HG02981 (cell line): ENCODE results near the gene C19orf67.
"Not testable (repeated sequence)": the region's sequence is repeated elsewhere in the genome, so short reads cannot be mapped to it uniquely, and the experiment has no call there.

ENCODE experiments used
- ATAC-seq: cut with Tn5 transposase; IDR thresholded peaks from one replicate; pipeline ENCODE4 v1.9.1; 2021; ENCODE audit warnings: mild to moderate bottlenecking, moderate library complexity; ENCODE audit not compliant: unreplicated experiment

Gene C19orf67

GRCh38 chr19:14058182-14059092, 27.1 kb downstream of the C19orf67 start:
- ATAC-seq: no peak

DNA sequence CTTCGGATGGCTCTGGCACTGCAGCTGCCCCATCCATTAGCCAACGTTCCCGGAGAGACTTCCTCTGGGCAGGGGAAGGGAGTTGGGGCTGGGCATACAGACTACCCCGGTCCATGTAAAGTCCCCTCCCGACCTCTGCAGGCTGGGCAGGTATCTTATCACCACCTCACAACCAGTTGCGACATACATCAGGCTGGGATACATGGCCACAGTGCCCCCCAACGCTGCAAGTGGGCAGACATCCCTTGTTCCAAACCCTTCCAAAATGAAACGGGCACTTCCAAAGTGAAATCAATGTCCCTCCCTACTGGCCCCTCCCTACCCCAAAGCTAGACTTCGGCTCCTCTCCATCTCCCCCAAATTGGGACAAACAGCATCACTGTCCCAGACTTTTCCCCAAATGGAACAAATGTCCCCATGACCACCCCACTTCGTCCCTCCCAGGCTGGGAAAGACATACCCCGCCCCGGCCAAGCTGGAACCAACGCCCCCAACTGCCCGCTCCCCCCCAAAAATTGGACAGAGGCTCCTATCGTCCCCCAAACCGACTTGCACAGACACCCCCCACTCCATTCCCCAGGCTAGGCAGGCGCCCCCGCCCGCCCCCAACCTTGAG, 28.7 kb downstream of the C19orf67 start:
- no peak for ATAC-seq

- no peak for ATAC-seq
Measured at GRCh38 chr19:14056069-14056666, 29.4 kb downstream of the C19orf67 start.

DNA sequence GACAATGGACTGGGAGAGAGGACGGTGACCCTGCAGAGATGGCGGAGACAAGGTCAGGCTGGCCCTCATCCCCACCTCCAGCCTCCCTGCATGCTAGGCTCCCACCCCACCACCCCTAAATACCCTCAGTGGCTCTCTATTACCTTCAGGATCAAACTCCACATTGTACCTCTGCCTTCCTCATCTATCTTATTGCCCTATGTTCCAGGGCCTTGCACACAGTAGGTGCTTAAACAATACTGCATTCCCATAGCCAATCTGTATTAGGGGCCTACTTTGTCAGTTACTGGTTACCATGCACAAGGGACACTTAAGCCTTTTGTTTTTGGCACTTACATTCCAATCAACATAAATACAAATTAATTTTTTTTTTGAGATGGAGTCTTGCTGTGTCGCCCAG, 30.2 kb downstream of the C19orf67 start:
- ATAC-seq: no peak

DNA sequence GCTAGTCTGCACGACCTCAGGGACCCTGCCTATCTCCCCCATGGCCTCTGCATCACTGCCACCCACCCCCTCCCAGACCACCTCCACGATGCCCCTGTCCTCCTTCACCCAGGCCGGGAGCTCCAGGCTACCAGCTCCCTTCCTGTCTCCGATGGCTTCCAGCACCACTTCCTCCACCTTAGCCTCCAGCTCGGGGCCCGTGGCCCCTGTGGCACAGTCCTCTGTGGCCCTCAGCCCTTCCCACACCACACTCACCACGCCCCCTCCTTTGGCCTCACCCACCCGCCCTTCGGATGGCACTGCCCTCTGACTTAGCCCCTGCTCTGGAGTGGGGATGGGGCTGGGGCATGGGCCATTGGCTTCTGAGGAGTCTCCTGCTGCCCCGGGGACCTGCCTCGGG, 30.9 kb downstream of the C19orf67 start:
- ATAC-seq: no peak

DNA sequence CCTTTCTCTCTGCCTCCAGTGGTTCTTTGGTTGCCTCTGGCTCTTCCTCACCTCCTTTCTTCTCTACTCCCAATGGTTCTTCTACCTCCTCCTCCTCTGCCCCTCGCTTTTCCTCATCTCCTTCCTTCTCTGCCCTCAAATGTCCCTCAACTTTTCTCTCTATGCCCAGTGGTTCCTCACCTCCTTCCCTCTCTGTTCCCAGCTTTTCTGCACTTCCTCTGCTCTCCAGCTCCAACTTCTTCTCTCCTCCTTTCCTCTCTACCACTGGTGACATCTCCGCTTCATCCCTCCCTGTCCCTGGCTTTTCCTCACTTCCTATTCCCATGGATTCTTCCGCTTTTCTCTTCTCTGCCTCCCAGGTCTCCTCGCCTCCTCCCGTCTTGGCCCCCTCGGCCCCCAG, 31.5 kb downstream of the C19orf67 start:
- ATAC-seq: no peak

DNA sequence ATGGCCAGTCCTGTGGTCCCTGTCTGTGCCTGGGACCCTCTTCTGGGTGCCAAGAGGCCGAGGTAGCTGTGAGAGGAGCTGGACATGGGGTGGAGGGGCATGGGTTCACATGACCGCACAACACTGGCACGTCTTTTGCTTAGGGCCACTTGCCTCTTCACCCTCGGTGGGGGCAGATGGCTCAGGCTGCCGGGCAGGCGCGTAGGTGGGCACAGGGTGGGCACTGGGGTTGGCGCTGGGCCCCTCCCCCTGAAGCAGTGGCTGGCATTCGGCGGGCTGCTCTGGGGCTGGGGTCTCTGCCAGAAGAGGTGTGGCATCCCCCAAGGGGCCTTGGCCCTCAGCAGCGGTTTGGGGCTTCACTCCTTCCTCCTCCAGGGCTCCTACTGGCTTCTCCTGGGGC, 32.1 kb downstream of the C19orf67 start:
- ATAC-seq: no peak

- no peak for ATAC-seq
Measured at GRCh38 chr19:14053032-14053431, 32.6 kb downstream of the C19orf67 start.

GRCh38 chr19:14052470-14052869, 33.1 kb downstream of the C19orf67 start:
- ATAC-seq: no peak

DNA sequence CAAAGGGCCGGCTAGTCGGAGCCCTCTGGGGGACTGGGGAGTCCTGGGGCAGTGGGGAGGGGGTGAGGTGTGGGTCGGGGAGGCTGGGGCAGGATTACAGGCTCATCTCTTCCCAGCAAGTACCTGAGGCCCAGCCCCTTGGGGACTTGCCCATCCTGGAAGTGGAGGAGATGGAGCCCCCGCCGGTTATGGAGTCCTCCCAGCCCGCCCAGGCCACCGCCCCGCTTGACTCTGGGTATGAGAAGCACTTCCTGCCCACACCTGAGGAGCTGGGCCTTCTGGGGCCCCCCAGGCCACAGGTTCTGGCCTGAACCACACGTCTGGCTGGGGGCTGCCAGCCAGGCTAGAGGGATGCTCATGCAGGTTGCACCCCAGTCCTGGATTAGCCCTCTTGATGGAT, 33.6 kb downstream of the C19orf67 start:
- ATAC-seq: no peak

- ATAC-seq: not testable (repeated sequence)
Measured at GRCh38 chr19:14050961-14051360, 34.6 kb downstream of the C19orf67 start.

DNA sequence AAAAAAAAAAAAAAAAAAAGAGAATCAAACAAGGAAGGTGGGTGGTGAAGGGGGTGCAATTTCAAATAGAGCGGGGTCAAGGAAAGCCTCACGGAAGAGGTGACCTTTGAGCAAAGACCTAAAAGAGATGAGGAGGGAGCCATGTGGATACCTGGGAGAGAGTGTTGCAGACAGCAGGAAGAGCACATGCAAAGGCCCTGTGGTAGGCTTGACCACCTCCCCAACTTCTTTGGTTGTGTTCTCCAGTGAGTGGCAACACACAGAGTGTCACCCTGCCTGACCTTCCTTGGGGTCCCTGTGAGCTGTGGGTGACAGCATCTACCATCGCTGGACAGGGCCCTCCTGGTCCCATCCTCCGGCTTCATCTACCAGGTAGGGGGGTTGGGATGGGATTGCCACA, 35.1 kb downstream of the C19orf67 start:
- no peak for ATAC-seq

GRCh38 chr19:14048443-14049153, 37.0 kb downstream of the C19orf67 start:
- no peak for ATAC-seq

DNA sequence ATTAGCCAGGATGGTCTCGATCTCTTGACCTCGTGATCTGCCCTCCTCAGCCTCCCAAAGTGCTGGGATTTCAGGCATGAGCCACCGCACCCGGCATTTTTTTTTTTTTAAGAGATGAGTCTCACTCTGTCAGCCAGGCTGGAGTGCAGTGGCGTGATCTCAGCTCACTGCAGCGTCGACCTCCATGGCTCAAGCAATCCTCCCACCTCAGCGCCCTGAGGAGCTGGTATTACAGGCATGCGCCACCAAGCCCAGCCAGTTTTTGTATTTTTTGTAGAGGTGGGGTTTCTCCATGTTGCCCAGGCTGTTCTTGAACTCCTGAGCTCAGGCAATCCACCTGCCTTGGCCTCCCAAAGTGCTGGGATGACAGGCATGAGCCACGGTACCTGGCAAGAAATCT, 37.7 kb downstream of the C19orf67 start:
- not testable (repeated sequence) for ATAC-seq

DNA sequence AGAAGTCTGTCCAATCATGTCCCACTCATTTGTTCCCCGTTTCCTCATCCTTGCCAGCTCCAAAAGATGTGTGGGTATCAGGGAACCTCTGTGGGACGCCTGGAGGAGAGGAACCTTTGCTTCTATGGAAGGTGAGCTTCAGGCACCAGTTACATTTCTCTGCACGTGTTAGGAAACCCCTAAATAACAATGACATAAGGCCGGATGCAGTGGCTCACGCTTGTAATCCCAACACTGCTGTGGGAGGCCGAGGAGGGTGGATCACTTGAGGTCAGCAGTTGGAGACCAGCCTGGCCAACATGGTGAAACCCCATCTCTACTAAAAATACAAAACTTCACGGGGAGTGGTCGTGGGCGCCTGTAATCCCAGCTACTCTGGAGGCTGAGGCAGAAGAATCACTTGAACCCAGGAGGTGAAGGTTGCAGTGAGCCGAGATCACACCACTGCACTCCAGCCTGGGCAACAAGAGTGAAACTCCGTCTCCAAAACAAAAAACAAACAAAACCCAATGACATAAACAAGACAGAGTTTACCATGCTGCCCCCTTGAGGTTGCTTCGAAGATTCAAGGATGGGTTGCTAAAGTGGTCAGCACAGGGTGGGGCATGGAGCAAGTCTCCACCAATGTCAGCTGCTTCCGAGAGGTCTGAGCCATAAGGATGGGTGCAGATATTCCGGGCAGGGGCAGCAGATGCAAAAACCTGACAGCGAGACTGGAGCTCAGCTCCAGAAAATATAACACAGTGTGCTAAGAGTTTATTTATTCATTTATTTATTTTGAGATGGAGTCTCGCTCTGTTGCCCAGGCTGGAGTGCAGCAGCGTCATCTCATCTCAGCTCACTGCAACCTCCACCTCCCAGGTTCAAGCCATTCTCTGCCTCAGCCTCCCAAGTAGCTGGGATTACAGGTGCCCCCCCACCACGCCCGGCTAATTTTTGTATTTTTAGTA, 42.6 kb downstream of the C19orf67 start:
- not testable (repeated sequence) for ATAC-seq

DNA sequence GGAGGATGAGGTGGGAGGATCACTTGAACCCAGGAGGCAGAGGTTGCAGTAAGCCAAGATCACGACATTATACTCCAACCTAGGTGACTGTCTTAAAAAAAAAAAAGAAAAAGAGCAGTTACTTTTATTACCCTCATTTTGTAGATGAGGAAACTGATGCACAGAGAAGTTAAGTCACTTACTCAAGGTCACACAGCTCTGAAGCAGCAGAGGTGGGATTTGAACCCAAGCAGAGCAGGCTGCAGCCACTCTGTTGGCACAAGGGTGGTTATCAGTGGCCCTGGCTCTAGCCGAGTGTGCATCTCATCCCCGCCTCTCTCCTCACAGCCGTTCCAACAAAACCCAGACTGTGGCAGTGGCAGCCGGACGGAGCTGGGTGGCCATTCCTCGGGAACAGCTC, 46.4 kb downstream of the C19orf67 start:
- ATAC-seq: no peak

DNA sequence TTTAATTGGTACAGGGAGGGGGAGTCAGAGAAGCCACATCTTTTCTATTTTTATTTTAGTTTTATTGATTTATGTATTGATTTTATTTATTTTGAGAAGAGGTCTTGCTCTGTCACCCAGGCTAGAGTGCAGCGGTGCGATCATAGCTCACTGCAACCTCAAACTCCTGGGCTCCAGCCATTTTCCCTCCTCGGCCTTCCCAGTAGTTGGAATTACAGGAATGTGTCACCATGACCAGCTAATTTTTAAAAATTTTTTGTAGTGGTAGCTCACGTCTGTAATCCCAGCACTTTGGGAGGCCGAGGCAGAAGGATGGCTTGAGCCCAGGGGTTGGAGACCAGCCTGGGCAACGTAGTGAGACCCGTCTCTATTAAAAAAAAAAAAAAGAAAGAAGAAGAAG, 49.9 kb downstream of the C19orf67 start:
- ATAC-seq: no peak

DNA sequence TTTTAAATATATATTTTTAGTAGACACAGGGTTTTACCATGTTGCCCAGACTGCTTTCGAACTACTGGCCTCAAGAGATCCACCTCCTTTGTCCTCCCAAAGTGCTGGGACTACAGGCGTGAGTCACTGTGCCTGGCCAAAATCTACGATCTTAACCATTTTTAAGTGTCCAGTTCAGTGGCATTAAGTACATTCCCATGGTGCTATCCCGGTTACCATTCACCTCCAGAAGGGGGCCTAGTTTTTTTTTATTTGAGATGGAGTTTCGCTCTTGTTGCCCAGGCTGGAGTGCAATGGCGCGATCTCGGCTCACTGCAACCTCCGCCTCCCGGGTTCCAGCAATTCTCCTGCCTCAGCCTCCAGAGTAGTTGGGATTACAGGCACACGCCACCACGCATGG, 50.4 kb downstream of the C19orf67 start:
- ATAC-seq: not testable (repeated sequence)

DNA sequence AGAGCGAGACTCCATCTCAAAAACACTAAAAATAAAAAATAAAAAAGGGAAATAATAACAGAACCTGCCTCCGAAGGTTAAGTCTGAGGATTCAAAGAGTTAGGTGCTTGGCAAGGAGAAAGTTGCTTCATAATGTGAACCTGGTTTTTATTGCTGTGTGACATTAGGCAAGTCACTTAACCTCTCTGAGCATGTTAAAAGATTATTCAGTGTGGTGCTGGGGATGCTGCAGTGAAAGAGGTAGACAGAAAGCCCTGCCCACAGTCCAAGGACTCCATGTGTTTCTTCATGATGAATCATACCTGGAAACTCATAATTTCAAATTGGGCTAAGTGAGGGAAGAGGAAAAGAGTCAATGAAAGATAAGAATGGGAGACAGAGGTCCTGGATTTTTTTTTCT, 51.6 kb downstream of the C19orf67 start:
- ATAC-seq: no peak
